Cortex of kidney (tissue), 1 donor: Measurements from ENCODE around the gene MRPL20.
"Not testable (repeated sequence)": the region's sequence is repeated elsewhere in the genome, so short reads cannot be mapped to it uniquely, and the experiment has no call there.

Experiments
- DNase-seq: peaks from one replicate; lab custom pipeline; 2025; lab: John Stamatoyannopoulos, UW

Gene MRPL20

GRCh38 chr1:1385339-1385738 lies 21.8 kb downstream of the MRPL20 start:
- DNase-seq: not testable (repeated sequence)

GRCh38 chr1:1381294-1381693 lies 25.8 kb downstream of the MRPL20 start:
- no peak for DNase-seq

- DNase-seq: no peak
These were observed 26.2 kb downstream of the MRPL20 start for GRCh38 chr1:1380860-1381259.

GRCh38 chr1:1377540-1378205 lies 29.4 kb downstream of the MRPL20 start:
- no peak for DNase-seq

GRCh38 chr1:1376551-1377226 lies 30.4 kb downstream of the MRPL20 start:
- DNase-seq: no peak

GRCh38 chr1:1374929-1375662 lies 32.0 kb downstream of the MRPL20 start, which contains the start of gene AURKAIP1:
TSS of gene AURKAIP1 (minus strand) at chr1:1375207. CDS start at chr1:1374756, 451 bp downstream.
- no peak for DNase-seq

- DNase-seq: no peak
These were observed 32.5 kb downstream of the MRPL20 start for GRCh38 chr1:1374589-1374928.

- DNase-seq: no peak
These were observed 33.1 kb downstream of the MRPL20 start for GRCh38 chr1:1373815-1374588.

- no peak for DNase-seq
These were observed 33.9 kb downstream of the MRPL20 start for GRCh38 chr1:1373051-1373814.

GRCh38 chr1:1371746-1372711 lies 35.1 kb downstream of the MRPL20 start:
- no peak for DNase-seq

GRCh38 chr1:1371364-1371745 lies 35.7 kb downstream of the MRPL20 start:
- DNase-seq: no peak

GRCh38 chr1:1370771-1371300 lies 36.3 kb downstream of the MRPL20 start:
- DNase-seq: no peak

GRCh38 chr1:1370094-1370493 lies 37.0 kb downstream of the MRPL20 start:
- not testable (repeated sequence) for DNase-seq

GRCh38 chr1:1367315-1367714 lies 39.8 kb downstream of the MRPL20 start:
- DNase-seq: no peak

- no peak for DNase-seq
These were observed 40.4 kb downstream of the MRPL20 start for GRCh38 chr1:1366699-1367066.

GRCh38 chr1:1365875-1366698 lies 41.0 kb downstream of the MRPL20 start:
- DNase-seq: no peak

- DNase-seq: no peak
These were observed 42.8 kb downstream of the MRPL20 start for GRCh38 chr1:1364266-1364665.

- DNase-seq: no peak
These were observed 45.1 kb downstream of the MRPL20 start for GRCh38 chr1:1361982-1362423.
